SK-N-MC (cell line): Measurements from ENCODE around the gene GSK3B.

ENCODE experiments used
- DNase-seq: peaks from one replicate; pipeline ENCODE4 v3.0.0-alpha.2; 2011; ENCODE audit warnings: low read depth, low spot score
- H3K27ac ChIP-seq: fragments of 200-600 bp; sonication (generic); 2 replicates; pipeline ENCODE4 v1.5.1; 2016; ENCODE audit warnings: mixed run types
- H3K36me3 ChIP-seq: fragments of 200-600 bp; sonication (generic); 2 replicates; pipeline ENCODE4 v1.6.1; 2017; ENCODE audit warnings: antibody characterized with exemption, low read length, mixed read lengths; ENCODE audit not compliant: insufficient read depth
- H3K4me3 ChIP-seq: fragments of 200-600 bp; sonication (generic); 2 replicates; pipeline ENCODE4 v1.5.1; 2016
- H3K9ac ChIP-seq: fragments of 200-600 bp; sonication (generic); 2 replicates; pipeline ENCODE4 v1.8.0; 2017; ENCODE audit warnings: mixed run types, mixed read lengths; ENCODE audit not compliant: insufficient read length
- H3K9me3 ChIP-seq: fragments of 200-600 bp; sonication (generic); 2 replicates; pipeline ENCODE4 v1.6.1; 2017; ENCODE audit warnings: low read depth, mild to moderate bottlenecking, antibody characterized with exemption, low read length, moderate library complexity, mixed read lengths
- EZH2 ChIP-seq: fragments of 200-600 bp; sonication (generic); IDR thresholded peaks from one replicate; pipeline ENCODE4 v1.6.1; 2017; ENCODE audit warnings: antibody characterized with exemption
- FOXP2 ChIP-seq: optimal IDR thresholded peaks from 2 replicates; pipeline ENCODE3; 2011; ENCODE audit warnings: mild to moderate bottlenecking, moderate library complexity; ENCODE audit not compliant: insufficient read depth; ENCODE audit errors: extremely low read length, control extremely low read depth
- POLR2AphosphoS5 ChIP-seq: IDR thresholded peaks from 2 replicates; pipeline ENCODE4 v1.6.1; 2012; ENCODE audit warnings: mild to moderate bottlenecking, low read depth, low read length, borderline replicate concordance

The GSK3B gene

DNA sequence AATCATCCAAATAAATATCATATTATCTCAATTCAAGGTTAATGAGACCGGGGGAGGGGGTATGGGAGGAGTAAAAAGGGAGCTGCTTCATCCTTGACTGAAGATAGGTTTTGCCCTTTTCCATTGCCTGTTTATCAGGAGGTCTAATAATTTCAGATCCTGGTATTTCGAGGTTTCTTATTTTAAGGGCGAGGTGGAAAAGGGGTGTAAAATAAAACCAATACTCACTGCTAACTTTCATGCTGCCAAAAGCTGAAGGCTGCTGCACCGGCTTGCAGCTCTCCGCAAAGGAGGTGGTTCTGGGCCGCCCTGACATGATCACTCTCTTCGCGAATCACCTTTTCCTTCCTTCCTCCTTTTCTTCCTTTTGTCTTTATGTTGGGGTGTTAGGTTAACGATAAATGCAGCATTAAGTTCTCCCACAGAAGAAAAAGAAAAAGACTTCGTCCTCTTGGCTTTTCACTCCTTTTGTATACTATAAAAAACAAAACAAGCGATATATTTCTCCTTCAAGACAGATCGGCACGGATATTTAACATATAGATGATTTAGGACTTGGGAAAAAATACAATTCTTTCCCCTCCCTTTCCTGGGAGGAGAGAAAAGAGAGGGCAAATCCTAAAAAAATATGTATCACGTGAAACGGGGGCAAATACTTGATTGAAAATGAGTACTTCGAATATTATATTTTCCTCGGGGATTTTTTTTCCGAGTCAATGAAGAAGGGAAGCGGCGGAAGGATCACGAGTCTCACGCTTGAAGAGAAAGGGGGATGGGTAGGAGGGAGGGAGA lies 932 bp downstream of the GSK3B start:
- H3K9me3 ChIP-seq = no peaks in the 10 kb centered on the region
- H3K9ac ChIP-seq = peak overlapping the region; percentile 94
- peak; percentile 58 for DNase-seq
- H3K36me3 ChIP-seq = no peaks in the 10 kb centered on the region
- H3K27ac ChIP-seq = peak overlapping the region; percentile 93
- peak overlapping the region; percentile 92 for H3K4me3 ChIP-seq
- no peak for TF ChIP-seq FOXP2
- TF ChIP-seq POLR2AphosphoS5 = no peak
- TF ChIP-seq EZH2 = no peak

DNA sequence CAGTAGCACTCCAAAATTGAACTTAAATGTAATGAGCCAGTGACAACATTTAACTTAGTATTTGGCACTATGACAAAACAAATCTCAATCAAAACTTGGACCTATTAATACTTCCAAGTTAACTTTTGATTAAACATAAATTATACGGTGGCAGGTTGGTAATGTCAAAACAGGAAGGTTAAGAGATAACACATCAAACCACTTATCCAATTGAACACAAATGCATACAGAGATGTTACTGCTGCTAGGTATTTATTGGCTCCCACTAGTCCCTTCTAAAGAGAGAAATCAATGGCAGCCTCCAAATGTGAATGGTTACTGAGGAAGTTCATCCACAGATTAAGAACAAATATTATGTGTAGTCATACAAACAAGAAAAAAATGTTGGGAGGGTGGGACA lies 1.8 kb downstream of the GSK3B start:
- peak overlapping the region; percentile 94 for H3K9ac ChIP-seq
- DNase-seq = no peak
- no peaks in the 10 kb centered on the region for H3K9me3 ChIP-seq
- no peaks in the 10 kb centered on the region for H3K36me3 ChIP-seq
- peak overlapping the region; percentile 92 for H3K4me3 ChIP-seq
- H3K27ac ChIP-seq = no peak overlapping the region
- TF ChIP-seq EZH2 = no peak
- no peak for TF ChIP-seq POLR2AphosphoS5
- no peak for TF ChIP-seq FOXP2

DNA sequence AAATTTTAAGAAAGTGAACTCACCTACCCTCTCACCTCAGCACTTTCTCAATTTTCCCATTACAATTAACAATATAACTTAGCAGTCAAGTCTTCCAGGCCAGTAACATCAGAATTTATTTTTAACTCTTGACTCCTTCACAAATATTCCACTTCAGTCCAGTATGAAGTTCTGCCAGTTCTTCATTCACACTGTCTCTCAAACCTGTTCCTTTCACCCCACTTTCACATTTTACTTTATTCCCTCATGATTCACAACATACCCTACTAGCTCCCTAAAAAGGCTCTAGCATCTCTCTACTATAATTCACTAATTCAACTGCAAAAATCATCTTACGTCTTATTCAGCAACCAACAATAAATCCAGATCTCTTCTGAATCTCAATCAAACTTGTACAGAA lies 3.8 kb downstream of the GSK3B start:
- no peak for TF ChIP-seq FOXP2
- no peak for TF ChIP-seq EZH2
- TF ChIP-seq POLR2AphosphoS5 = no peak
- H3K36me3 ChIP-seq = no peaks in the 10 kb centered on the region
- H3K4me3 ChIP-seq = peak overlapping the region; percentile 92
- H3K9me3 ChIP-seq = no peaks in the 10 kb centered on the region
- no peak overlapping the region for H3K9ac ChIP-seq
- no peak overlapping the region for H3K27ac ChIP-seq
- DNase-seq = no peak

DNA sequence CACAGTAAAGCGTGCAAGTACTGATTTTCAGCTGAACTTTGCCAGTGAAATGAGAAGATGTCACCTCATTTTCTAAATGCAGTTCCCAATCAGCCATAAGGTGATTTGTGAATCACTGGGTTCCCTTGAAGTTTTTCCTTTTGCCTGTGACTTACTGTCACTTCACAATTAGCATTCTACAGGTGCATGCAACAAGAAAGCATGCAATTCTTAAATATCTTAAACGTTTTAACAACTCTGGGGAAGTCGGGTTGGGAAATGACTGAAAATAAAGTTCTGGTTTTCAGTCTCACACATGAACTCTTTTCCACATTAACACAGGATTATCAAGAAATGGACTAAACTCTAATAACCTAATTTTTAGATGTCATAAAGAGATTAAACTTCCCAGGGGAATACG lies 5.2 kb downstream of the GSK3B start:
- no peak overlapping the region for H3K4me3 ChIP-seq
- TF ChIP-seq EZH2 (no peak), FOXP2 (no peak), POLR2AphosphoS5 (no peak)
- DNase-seq = no peak

DNA sequence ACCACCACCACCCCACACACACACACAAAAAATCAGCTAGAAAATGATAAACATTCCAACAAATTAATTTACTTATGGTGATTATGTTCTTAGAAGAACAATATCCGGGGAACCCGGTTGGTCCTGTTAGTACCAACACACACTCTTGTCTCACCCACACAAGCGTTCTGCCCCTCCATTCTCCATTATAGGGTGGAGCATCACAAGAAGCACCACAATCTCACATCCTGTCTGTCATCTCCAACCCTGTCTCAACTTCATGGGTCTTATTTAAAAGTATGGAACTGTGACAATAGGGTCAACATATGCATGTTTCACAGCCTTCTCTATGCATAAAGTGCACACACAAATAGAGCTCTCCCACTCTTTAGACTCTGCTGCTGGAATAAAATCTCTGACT lies 5.6 kb downstream of the GSK3B start:
- H3K9me3 ChIP-seq = no peaks in the 10 kb centered on the region
- no peak overlapping the region for H3K27ac ChIP-seq
- TF ChIP-seq POLR2AphosphoS5 (no peak), FOXP2 (no peak), EZH2 (no peak)
- peaks cover 3% of the 10 kb centered on the region; the same call in 1 of the 2 replicates for H3K36me3 ChIP-seq
- no peak overlapping the region for H3K4me3 ChIP-seq
- H3K9ac ChIP-seq = no peak overlapping the region
- DNase-seq = no peak

More for the DNA sequence above, 5.2 kb downstream of the GSK3B start:
- Histone ChIP-seq H3K27ac (no peak overlapping the region), H3K9me3 (no peaks in the 10 kb centered on the region), H3K9ac (no peak overlapping the region), H3K36me3 (no peaks in the 10 kb centered on the region)

DNA sequence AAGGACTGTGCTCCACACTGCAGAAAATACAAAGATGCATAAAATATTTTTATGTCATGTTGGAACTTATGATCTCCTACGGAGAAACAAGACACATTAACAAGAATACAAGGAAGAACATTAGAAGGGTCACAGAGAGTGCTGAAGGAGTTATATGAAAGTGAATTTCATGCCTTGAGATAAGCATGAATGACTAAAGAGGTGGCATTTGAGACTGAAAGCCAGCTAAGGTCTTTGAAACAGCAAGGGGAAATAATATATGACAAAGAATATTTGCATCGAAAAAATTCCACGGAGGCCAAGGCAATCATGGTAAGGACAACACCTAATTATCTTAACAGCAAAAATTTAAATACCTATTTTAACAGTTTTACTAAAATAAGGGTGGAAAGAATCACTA lies 12.5 kb downstream of the GSK3B start:
- H3K9ac ChIP-seq = no peak overlapping the region
- TF ChIP-seq EZH2 (no peak), POLR2AphosphoS5 (no peak), FOXP2 (no peak)
- no peak for DNase-seq
- H3K4me3 ChIP-seq = no peak overlapping the region
- H3K36me3 ChIP-seq = peaks cover 5% of the 10 kb centered on the region; the same call in 1 of the 2 replicates
- no peaks in the 10 kb centered on the region for H3K9me3 ChIP-seq
- H3K27ac ChIP-seq = no peak overlapping the region

DNA sequence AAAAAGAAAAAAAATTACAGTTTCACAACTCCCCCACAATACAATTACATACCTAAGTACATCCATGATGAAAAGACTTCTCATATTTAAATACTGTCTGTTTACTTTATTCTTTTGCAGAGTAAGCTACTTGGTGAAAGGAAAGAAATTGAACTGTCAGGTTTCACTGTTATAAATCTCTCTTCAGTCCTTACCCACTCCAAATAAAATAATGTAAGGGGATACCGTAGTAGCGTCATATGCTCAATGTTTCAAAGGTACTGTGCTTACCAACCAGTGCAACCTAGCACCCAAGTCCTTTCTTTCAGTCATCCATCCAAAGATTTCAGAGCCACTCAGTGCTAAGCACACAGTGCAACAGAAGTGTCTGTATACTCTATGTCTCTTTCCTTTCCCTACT lies 13.4 kb downstream of the GSK3B start:
- Histone ChIP-seq H3K9ac (no peak overlapping the region), H3K4me3 (no peak overlapping the region), H3K36me3 (peaks cover 8% of the 10 kb centered on the region), H3K9me3 (no peaks in the 10 kb centered on the region), H3K27ac (no peak overlapping the region)
- no peak for DNase-seq
- TF ChIP-seq FOXP2 = no peak
- no peak for TF ChIP-seq POLR2AphosphoS5
- no peak for TF ChIP-seq EZH2

DNA sequence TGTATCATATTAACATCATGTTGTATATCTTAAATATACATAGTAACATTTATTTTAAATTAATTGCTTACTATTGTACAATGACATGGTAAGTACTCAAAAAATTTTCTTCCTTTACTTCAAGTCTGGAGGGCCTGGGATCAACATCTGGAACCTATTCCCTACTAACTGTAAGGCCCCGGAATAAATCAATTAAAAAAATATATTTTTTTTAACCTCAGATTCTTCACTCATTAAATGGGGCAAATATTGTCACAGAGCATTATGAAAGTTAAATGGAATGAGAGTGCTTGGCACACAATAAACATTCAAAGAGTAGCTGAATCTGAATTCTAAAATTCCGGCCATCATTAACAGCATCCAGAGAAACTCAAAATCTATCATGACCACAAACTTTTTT lies 16.5 kb downstream of the GSK3B start:
- no peak overlapping the region for H3K9ac ChIP-seq
- peak overlapping the region; percentile 47 for H3K4me3 ChIP-seq
- peak overlapping the region; percentile 74; the same call in 1 of the 2 replicates for H3K27ac ChIP-seq
- peaks cover 5% of the 10 kb centered on the region; the same call in 1 of the 2 replicates for H3K9me3 ChIP-seq
- H3K36me3 ChIP-seq = peaks cover 4% of the 10 kb centered on the region; the same call in 1 of the 2 replicates
- no peak for TF ChIP-seq FOXP2
- TF ChIP-seq POLR2AphosphoS5 = no peak
- TF ChIP-seq EZH2 = no peak
- DNase-seq = no peak
